ELR (cell line): ENCODE data around the gene IMP4.

ENCODE experiments used
- DNase-seq: peaks from one replicate; pipeline ENCODE4 v3.0.0-alpha.2; 2015; ENCODE audit warnings: low read depth

IMP4 gene

GRCh38 chr2:130357864-130358263, 15.2 kb downstream of the IMP4 start:
- no peak for DNase-seq

- no peak for DNase-seq
These were observed 16.0 kb downstream of the IMP4 start for GRCh38 chr2:130358420-130359350.

GRCh38 chr2:130359466-130359865, 16.8 kb downstream of the IMP4 start:
- DNase-seq = no peak

- DNase-seq = no peak
These were observed 20.8 kb downstream of the IMP4 start for GRCh38 chr2:130363479-130363878.

GRCh38 chr2:130365075-130365474, 22.4 kb downstream of the IMP4 start:
- DNase-seq = no peak

GRCh38 chr2:130365963-130366362, 23.3 kb downstream of the IMP4 start:
- DNase-seq = no peak

GRCh38 chr2:130366720-130367119, 24.0 kb downstream of the IMP4 start:
- DNase-seq = no peak

- DNase-seq = no peak
These were observed 26.1 kb downstream of the IMP4 start for GRCh38 chr2:130368786-130369185.

- no peak for DNase-seq
These were observed 26.7 kb downstream of the IMP4 start for GRCh38 chr2:130369311-130369964.

GRCh38 chr2:130369965-130370341, 27.3 kb downstream of the IMP4 start:
- DNase-seq = no peak

- DNase-seq = no peak
These were observed 27.8 kb downstream of the IMP4 start for GRCh38 chr2:130370490-130370889.

- no peak for DNase-seq
These were observed 29.0 kb downstream of the IMP4 start for GRCh38 chr2:130371723-130372054.

- DNase-seq = peak; percentile 89
These were observed 29.5 kb downstream of the IMP4 start for GRCh38 chr2:130372055-130372832.

- no peak for DNase-seq
These were observed 30.4 kb downstream of the IMP4 start for GRCh38 chr2:130372833-130373807.

GRCh38 chr2:130373808-130374365, 31.2 kb downstream of the IMP4 start:
- no peak for DNase-seq

- peak; percentile 63 for DNase-seq
These were observed 32.0 kb downstream of the IMP4 start for GRCh38 chr2:130374587-130375290.

GRCh38 chr2:130375291-130376266, 32.9 kb downstream of the IMP4 start:
- DNase-seq = no peak

- DNase-seq = no peak
These were observed 34.0 kb downstream of the IMP4 start for GRCh38 chr2:130376433-130377293.
